NB4 (cell line): ENCODE measurements around the gene BLTP3B.

Source experiments
- CTCF ChIP-seq: IDR thresholded peaks from one replicate; pipeline ENCODE4 v1.5.1; 2012; ENCODE audit warnings: low read depth, low read length
- MAX ChIP-seq: IDR thresholded peaks from 2 replicates; pipeline ENCODE4 v1.6.1; 2011; ENCODE audit warnings: low read depth, low read length
- POLR2A ChIP-seq: IDR thresholded peaks from 2 replicates; pipeline ENCODE4 v1.6.1; 2011; ENCODE audit warnings: mild to moderate bottlenecking; ENCODE audit not compliant: insufficient read length; ENCODE audit errors: extremely low read depth

- TF ChIP-seq POLR2A = no peak
- peak; percentile 99 for TF ChIP-seq CTCF
- no peak for TF ChIP-seq MAX
These were observed 12.0 kb upstream of the BLTP3B start for GRCh38 chr12:100154474-100155247.
